K562 treated with DMSO at 1 percent for 4 hours (cell line): ENCODE data around the gene AMOTL2. TPM values are rescaled to one million over a fixed set of nuclear protein-coding genes. Genes with fewer than 3 reads are reported as not detected.

Experiments
- total RNA-seq: library from RNA; unstranded; fragments of 300-600 nt; gene quantifications from 2 replicates; pipeline ENCODE4 v1.2.3, GENCODE V29; 2022; ENCODE audit not compliant: insufficient read depth

AMOTL2 gene
- total RNA-seq: not detected in 2 replicates

GRCh38 chr3:134374105-134374790 is at the start of gene AMOTL2:
AMOTL2 (minus strand) TSS chr3:134374447; CDS start chr3:134371433, 3,014 bp downstream.

Other genes with a start within 250 kb of the AMOTL2 start
- gene RYK, start 123.6 kb downstream of the AMOTL2 start, total RNA-seq: 5.9 and 7.5 TPM in 2 replicates
- gene ANAPC13, start 111.5 kb upstream of the AMOTL2 start, total RNA-seq: 33.5 and 41.7 TPM in 2 replicates
- gene CEP63, start 111.6 kb upstream of the AMOTL2 start, total RNA-seq: 11.2 and 13.1 TPM in 2 replicates